Keratinocyte (primary cell): ENCODE measurements around the gene MT3. TPM values are rescaled to one million over a fixed set of nuclear protein-coding genes. Genes with fewer than 3 reads are reported as not detected.
A peak's percentile ranks its signal among the peaks of the same experiment; 100 is the strongest.

ENCODE experiments used
- DNase-seq: peaks from one replicate; pipeline ENCODE4 v3.0.0-alpha.2; 2011; ENCODE audit warnings: low read depth, missing footprints, low spot score
- FAIRE-seq: peaks from 2 replicates; lab custom pipeline; 2011; peaks lifted over from hg19 to GRCh38; lab: Jason Lieb, UNC
- H2AFZ ChIP-seq: 2 replicates; pipeline ENCODE4 v1.6.0; 2012; ENCODE audit warnings: low read length, control low read depth, inconsistent platforms; ENCODE audit not compliant: control insufficient read depth
- H3K27ac ChIP-seq: 2 replicates; pipeline ENCODE4 v1.5.1; 2011; ENCODE audit warnings: low read length; ENCODE audit not compliant: control insufficient read depth, insufficient read depth
- H3K27me3 ChIP-seq: 3 replicates; pipeline ENCODE4 v1.6.0; 2011; ENCODE audit warnings: low read length; ENCODE audit not compliant: control insufficient read depth, insufficient read depth; ENCODE audit errors: extremely low read depth
- H3K36me3 ChIP-seq, 2 experiments: 2 replicates in 1 of 2; 3 replicates in 1 of 2; pipeline ENCODE4 v1.5.1; 2011; ENCODE audit warnings: low read length in 2 of 2, mild to moderate bottlenecking in 1 of 2; ENCODE audit not compliant: control insufficient read depth in 2 of 2, insufficient read depth in 2 of 2; ENCODE audit errors: extremely low read depth in 1 of 2
- H3K4me1 ChIP-seq: 3 replicates; pipeline ENCODE4 v1.5.1; 2011; ENCODE audit warnings: low read length; ENCODE audit not compliant: control insufficient read depth, insufficient read depth; ENCODE audit errors: extremely low read depth
- H3K4me2 ChIP-seq: 3 replicates; pipeline ENCODE4 v1.6.0; 2011; ENCODE audit warnings: low read depth, low read length; ENCODE audit not compliant: control insufficient read depth, insufficient read depth; ENCODE audit errors: extremely low read depth
- H3K4me3 ChIP-seq, 3 experiments: fragments of 200-600 bp in 1 of 3; sonication (generic) in 1 of 3; 2 replicates in 2 of 3; 3 replicates in 1 of 3; pipeline ENCODE4 v1.5.1; 2011 to 2016; ENCODE audit warnings: low read length in 3 of 3, mild to moderate bottlenecking in 3 of 3, control low read depth in 2 of 3, inconsistent platforms in 1 of 3, low read depth in 1 of 3, mixed read lengths in 1 of 3, mixed run types in 1 of 3, moderate library complexity in 1 of 3; ENCODE audit not compliant: control insufficient read depth in 2 of 3, insufficient read depth in 2 of 3; ENCODE audit errors: extremely low read depth in 1 of 3
- H3K79me2 ChIP-seq: 2 replicates; pipeline ENCODE4 v1.6.0; 2012; ENCODE audit warnings: low read length; ENCODE audit not compliant: control insufficient read depth, insufficient read depth
- H3K9ac ChIP-seq: 3 replicates; pipeline ENCODE4 v1.6.0; 2011; ENCODE audit warnings: low read length; ENCODE audit not compliant: control insufficient read depth, insufficient read depth; ENCODE audit errors: extremely low read depth
- H3K9me1 ChIP-seq: 3 replicates; pipeline ENCODE4 v1.6.0; 2011; ENCODE audit warnings: low read length; ENCODE audit not compliant: control insufficient read depth, insufficient read depth; ENCODE audit errors: extremely low read depth
- H3K9me3 ChIP-seq: 2 replicates; pipeline ENCODE4 v1.5.1; 2012; ENCODE audit warnings: low read depth, low read length; ENCODE audit not compliant: control insufficient read depth
- H4K20me1 ChIP-seq: 3 replicates; pipeline ENCODE4 v1.6.0; 2011; ENCODE audit warnings: low read length; ENCODE audit not compliant: control insufficient read depth, insufficient read depth; ENCODE audit errors: extremely low read depth
- EZH2 ChIP-seq: IDR thresholded peaks from one replicate; pipeline ENCODE4 v1.6.1; 2012; ENCODE audit warnings: inconsistent platforms, mild to moderate bottlenecking, low read length, moderate library complexity
- dilution Hi-C: fragments of 300-500 bp; cut with MboI; formaldehyde crosslinking; loops from one replicate; pipeline ENCODE4 v1.7.0; 2020; ENCODE audit warnings: low sequenced_read_pairs; ENCODE audit not compliant: extremely low pct_ligation_motif_present
- polyA plus RNA-seq, 5 experiments: library from polyadenylated mRNA; depleted of rRNA in 3 of 5; stranded (reverse) in 3 of 5; stranded (forward) in 1 of 5; unstranded in 1 of 5; fragments of >200 nt; gene quantifications; 1 replicate in 1 of 5; 2 replicates in 3 of 5; 3 replicates in 1 of 5; pipeline versions ENCODE4 v1.2.1 to v1.2.3, GENCODE V29; 2011 to 2012; ENCODE audit warnings: missing spikeins in 2 of 5, low read depth in 1 of 5, low replicate concordance in 1 of 5
- TF ChIP-seq, protein P1 (sequence below), 3 experiments: IDR thresholded peaks in 1 of 3; conservative IDR thresholded peaks in 1 of 3; optimal IDR thresholded peaks in 1 of 3; 2 replicates in 2 of 3; 3 replicates in 1 of 3; pipeline versions ENCODE3 to v1.5.1; 2011; ENCODE audit warnings: low read length in 3 of 3, mild to moderate bottlenecking in 3 of 3, moderate library complexity in 2 of 3, control low read depth in 1 of 3, inconsistent platforms in 1 of 3; ENCODE audit not compliant: insufficient read depth in 2 of 3; ENCODE audit errors: extremely low read depth in 1 of 3

The MT3 gene
- polyA plus RNA-seq, 1 donor (not counting 4 experiments of a cell fraction or from before 2014, with no cell fraction given) = not detected

DNA sequence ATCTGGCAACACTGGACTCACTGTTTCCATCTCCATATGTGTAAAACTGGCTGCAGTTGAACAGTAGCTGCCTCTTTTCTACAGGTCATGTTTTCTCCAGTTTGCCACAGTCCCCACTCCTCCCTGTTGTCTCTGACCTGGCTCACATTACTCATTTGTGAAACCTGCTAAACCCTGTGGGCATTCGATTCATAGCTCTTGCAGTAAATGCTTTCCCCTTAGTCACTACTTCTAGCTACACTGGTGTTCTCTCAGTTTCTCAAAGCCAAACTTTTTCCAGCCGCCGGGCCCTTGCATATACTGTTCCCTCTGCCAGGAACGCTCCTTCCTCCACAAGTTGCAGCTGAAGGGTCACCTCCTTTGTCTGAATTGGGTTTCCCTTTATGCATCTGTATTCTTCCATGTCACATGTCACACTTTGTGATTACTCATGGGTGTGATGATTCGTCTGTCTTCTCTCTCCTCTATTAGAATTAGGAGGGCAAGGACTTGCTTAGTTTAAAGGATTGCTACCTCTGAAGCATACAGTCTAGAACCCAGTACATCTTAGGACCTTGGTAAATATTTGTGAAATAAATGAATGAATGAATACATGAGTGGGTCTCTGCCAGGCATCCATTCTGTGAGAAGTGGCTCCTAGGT is 39.5 kb upstream of the MT3 start:
- dilution Hi-C loops = no loop called here
- H3K4me3 ChIP-seq = no peak overlapping the region
- no peaks in the 10 kb centered on the region for H3K27me3 ChIP-seq
- peaks cover 30% of the 10 kb centered on the region for H3K4me1 ChIP-seq
- no peak for TF ChIP-seq EZH2
- TF ChIP-seq, protein P1, sequence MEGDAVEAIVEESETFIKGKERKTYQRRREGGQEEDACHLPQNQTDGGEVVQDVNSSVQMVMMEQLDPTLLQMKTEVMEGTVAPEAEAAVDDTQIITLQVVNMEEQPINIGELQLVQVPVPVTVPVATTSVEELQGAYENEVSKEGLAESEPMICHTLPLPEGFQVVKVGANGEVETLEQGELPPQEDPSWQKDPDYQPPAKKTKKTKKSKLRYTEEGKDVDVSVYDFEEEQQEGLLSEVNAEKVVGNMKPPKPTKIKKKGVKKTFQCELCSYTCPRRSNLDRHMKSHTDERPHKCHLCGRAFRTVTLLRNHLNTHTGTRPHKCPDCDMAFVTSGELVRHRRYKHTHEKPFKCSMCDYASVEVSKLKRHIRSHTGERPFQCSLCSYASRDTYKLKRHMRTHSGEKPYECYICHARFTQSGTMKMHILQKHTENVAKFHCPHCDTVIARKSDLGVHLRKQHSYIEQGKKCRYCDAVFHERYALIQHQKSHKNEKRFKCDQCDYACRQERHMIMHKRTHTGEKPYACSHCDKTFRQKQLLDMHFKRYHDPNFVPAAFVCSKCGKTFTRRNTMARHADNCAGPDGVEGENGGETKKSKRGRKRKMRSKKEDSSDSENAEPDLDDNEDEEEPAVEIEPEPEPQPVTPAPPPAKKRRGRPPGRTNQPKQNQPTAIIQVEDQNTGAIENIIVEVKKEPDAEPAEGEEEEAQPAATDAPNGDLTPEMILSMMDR (optimal IDR thresholded peaks at IDR 0.05 in 1 of 3, IDR thresholded peaks at IDR 0.05 in 1 of 3, conservative IDR thresholded peaks at IDR 0.05 in 1 of 3; ENCODE audit: extremely low read depth in 1 of 3, insufficient read depth in 2 of 3, low read length in 3 of 3) = no peak
- no peaks in the 10 kb centered on the region for H4K20me1 ChIP-seq
- no peaks in the 10 kb centered on the region for H3K9me1 ChIP-seq
- no peaks in the 10 kb centered on the region for H3K9me3 ChIP-seq
- no peak overlapping the region for H3K9ac ChIP-seq
- H3K79me2 ChIP-seq = no peaks in the 10 kb centered on the region
- FAIRE-seq (peak; percentile 90), DNase-seq (no peak)
- no peak overlapping the region for H2AFZ ChIP-seq
- H3K4me2 ChIP-seq = no peak overlapping the region
- no peaks in the 10 kb centered on the region for H3K36me3 ChIP-seq
- no peak overlapping the region for H3K27ac ChIP-seq

DNA sequence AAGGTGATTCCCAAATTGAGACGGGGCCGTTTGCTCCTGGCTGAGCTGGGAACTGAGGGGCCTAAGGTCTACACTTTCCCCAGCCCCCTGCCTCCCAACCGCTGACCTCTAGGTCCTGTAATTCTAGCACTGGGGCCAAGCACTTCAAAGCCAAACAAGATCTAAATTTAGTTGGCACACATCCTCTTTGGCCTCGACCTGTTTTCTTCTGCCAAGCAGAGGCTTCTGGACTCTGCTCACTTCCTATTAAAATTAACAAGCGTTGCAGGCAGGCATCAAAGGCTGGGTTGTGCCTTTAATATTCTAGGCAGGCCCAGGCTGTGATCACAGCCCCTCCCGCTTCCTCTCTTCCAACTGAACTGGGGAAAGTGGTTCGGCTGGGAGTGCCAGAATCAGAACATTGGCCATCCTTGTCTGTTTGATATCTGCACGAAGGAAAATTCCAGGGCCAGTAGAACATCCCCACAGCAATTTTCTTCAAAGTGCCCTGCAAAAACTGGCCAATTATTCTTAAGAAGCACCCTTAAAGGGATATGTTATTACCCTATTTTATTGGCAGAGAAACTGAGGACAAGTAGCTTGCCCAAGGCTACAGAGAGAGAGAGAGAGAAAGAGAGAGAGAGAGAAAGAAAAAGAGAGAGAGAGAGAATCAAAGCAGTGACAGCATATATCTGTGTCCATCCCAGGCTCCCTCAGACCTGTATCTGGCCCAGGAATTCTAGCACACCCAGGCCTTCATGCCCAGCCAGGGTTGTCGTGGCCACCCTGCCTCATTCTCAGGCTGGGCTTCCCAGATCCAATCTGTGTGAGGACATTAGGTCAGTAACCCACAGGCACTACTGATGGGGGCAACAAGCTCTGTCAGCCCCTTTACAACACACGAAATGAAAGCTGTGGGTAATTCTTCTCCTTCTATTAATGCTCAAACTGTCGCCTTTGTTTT is 37.3 kb upstream of the MT3 start:
- no peaks in the 10 kb centered on the region for H3K36me3 ChIP-seq
- H2AFZ ChIP-seq = peak overlapping the region; percentile 43
- no peak overlapping the region for H3K4me3 ChIP-seq
- H4K20me1 ChIP-seq = no peaks in the 10 kb centered on the region
- no peak overlapping the region for H3K9ac ChIP-seq
- dilution Hi-C loops = no loop called here
- H3K27ac ChIP-seq = no peak overlapping the region
- no peak for TF ChIP-seq EZH2
- FAIRE-seq = no peak
- no peaks in the 10 kb centered on the region for H3K27me3 ChIP-seq
- no peaks in the 10 kb centered on the region for H3K9me1 ChIP-seq
- no peaks in the 10 kb centered on the region for H3K9me3 ChIP-seq
- no peak for DNase-seq
- H3K79me2 ChIP-seq = no peaks in the 10 kb centered on the region
- H3K4me2 ChIP-seq = no peak overlapping the region
- peaks cover 22% of the 10 kb centered on the region for H3K4me1 ChIP-seq
